Neural progenitor cell (in vitro differentiated cells): ENCODE results near the gene ACAP2. TPM values are rescaled to one million over a fixed set of nuclear protein-coding genes. Genes with fewer than 3 reads are reported as not detected.
"Not testable (repeated sequence)": the region's sequence is repeated elsewhere in the genome, so short reads cannot be mapped to it uniquely, and the experiment has no call there.

ENCODE experiments used
- DNase-seq: peaks from one replicate; pipeline ENCODE4 v3.0.0-alpha.2; 2016; ENCODE audit warnings: low spot score
- H2AFZ ChIP-seq: fragments of 200-600 bp; sonication (generic); replicated peaks from 2 replicates; pipeline ENCODE4 v1.6.1; 2016; ENCODE audit warnings: antibody characterized with exemption
- H3F3A ChIP-seq: fragments of 200-600 bp; sonication (generic); 2 replicates; pipeline ENCODE4 v1.6.1; 2016; ENCODE audit warnings: antibody characterized with exemption, low read depth
- H3K27ac ChIP-seq: fragments of 200-600 bp; sonication (generic); 2 replicates; pipeline ENCODE4 v1.5.1; 2016; ENCODE audit warnings: mild to moderate bottlenecking
- H3K27me3 ChIP-seq: fragments of 200-600 bp; sonication (generic); 2 replicates; pipeline ENCODE4 v1.6.1; 2016; ENCODE audit warnings: mild to moderate bottlenecking, moderate library complexity
- H3K36me3 ChIP-seq: fragments of 200-600 bp; sonication (generic); 2 replicates; pipeline ENCODE4 v1.5.1; 2016
- H3K4me1 ChIP-seq: fragments of 200-600 bp; sonication (generic); 2 replicates; pipeline ENCODE4 v1.6.1; 2016; ENCODE audit warnings: mixed run types
- H3K4me2 ChIP-seq: fragments of 200-600 bp; sonication (generic); 2 replicates; pipeline ENCODE4 v1.6.1; 2016
- H3K4me3 ChIP-seq: fragments of 200-600 bp; sonication (generic); 2 replicates; pipeline ENCODE4 v1.5.1; 2016
- H3K79me2 ChIP-seq: fragments of 200-600 bp; sonication (generic); 2 replicates; pipeline ENCODE4 v1.6.1; 2016; ENCODE audit warnings: low read depth
- H3K9ac ChIP-seq: fragments of 200-600 bp; sonication (generic); 2 replicates; pipeline ENCODE4 v1.6.1; 2016
- H3K9me3 ChIP-seq: fragments of 200-600 bp; sonication (generic); 2 replicates; pipeline ENCODE4 v1.5.1; 2016; ENCODE audit warnings: low read depth
- H4K20me1 ChIP-seq: fragments of 200-600 bp; sonication (generic); 2 replicates; pipeline ENCODE4 v1.6.1; 2016; ENCODE audit warnings: low read depth
- H3K27ac Mint-ChIP-seq: 3 replicates; pipeline ENCODE4 v1.8.0; 2021; ENCODE audit warnings: mixed read lengths
- H3K27me3 Mint-ChIP-seq: 2 replicates; pipeline ENCODE4 v1.8.0; 2022; ENCODE audit warnings: low read depth, mild to moderate bottlenecking, inconsistent platforms, moderate library complexity, mixed read lengths; ENCODE audit not compliant: insufficient read depth
- H3K36me3 Mint-ChIP-seq: 3 replicates; pipeline ENCODE4 v1.8.0; 2021; ENCODE audit warnings: mixed read lengths
- H3K4me1 Mint-ChIP-seq: 3 replicates; pipeline ENCODE4 v1.8.0; 2021; ENCODE audit warnings: mixed read lengths
- H3K4me3 Mint-ChIP-seq: 3 replicates; pipeline ENCODE4 v1.8.0; 2021; ENCODE audit warnings: mild to moderate bottlenecking, moderate library complexity, mixed read lengths
- H3K9me3 Mint-ChIP-seq: 3 replicates; pipeline ENCODE4 v1.8.0; 2020; ENCODE audit warnings: mixed read lengths
- EZH2 ChIP-seq: fragments of 200-600 bp; sonication (generic); IDR thresholded peaks from 2 replicates; pipeline ENCODE4 v1.6.1; 2017; ENCODE audit warnings: antibody characterized with exemption, mild to moderate bottlenecking, moderate library complexity
- EZH2phosphoT487 ChIP-seq: fragments of 200-600 bp; sonication (generic); IDR thresholded peaks from 2 replicates; pipeline ENCODE4 v1.6.1; 2017; ENCODE audit warnings: antibody characterized with exemption
- total RNA-seq: library from RNA; depleted of rRNA; stranded (reverse); fragments of >200 nt; gene quantifications from 2 replicates; pipeline ENCODE4 v1.2.3, GENCODE V29; 2015; ENCODE audit warnings: low replicate concordance
- TF ChIP-seq, protein P1 (sequence below): fragments of 200-600 bp; sonication (generic); IDR thresholded peaks from 2 replicates; pipeline ENCODE4 v1.5.1; 2017; ENCODE audit warnings: antibody characterized with exemption, mild to moderate bottlenecking

ACAP2 gene
- total RNA-seq, 1 donor from 2014 or later, result 68.4 TPM

DNA sequence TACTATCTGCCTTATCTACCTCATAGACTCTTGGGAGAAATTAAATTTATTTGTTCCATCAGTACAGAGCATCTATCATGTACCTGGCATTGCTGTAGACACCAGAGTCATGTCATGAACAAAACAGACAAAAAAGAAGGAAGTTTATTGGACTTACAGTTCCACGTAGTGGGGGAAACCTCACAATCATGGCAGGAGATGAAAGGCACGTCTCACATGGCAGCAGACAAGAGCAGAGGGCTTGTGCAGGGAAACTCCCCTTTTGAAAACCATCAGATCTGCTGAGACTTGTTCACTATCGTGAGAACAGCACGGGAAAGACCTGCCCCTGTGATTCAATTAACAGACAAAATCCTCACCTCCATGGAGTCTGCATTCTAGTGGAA lies 25.6 kb upstream of the ACAP2 start:
- Histone ChIP-seq H3K36me3 (no peaks in the 10 kb centered on the region), H3K4me2 (no peak overlapping the region), H3K9me3 (no peaks in the 10 kb centered on the region), H3K27me3 (no peaks in the 10 kb centered on the region), H3K79me2 (no peaks in the 10 kb centered on the region), H3K9ac (no peak overlapping the region), H2AFZ (no peak overlapping the region), H3F3A (no peaks in the 10 kb centered on the region), H3K4me3 (no peak overlapping the region), H3K27ac (no peak overlapping the region), H3K4me1 (no peaks in the 10 kb centered on the region), H4K20me1 (no peaks in the 10 kb centered on the region)
- no peak for DNase-seq
- H3K4me3 Mint-ChIP-seq, result no peak overlapping the region
- no peaks in the 10 kb centered on the region for H3K36me3 Mint-ChIP-seq
- TF ChIP-seq, protein P1, sequence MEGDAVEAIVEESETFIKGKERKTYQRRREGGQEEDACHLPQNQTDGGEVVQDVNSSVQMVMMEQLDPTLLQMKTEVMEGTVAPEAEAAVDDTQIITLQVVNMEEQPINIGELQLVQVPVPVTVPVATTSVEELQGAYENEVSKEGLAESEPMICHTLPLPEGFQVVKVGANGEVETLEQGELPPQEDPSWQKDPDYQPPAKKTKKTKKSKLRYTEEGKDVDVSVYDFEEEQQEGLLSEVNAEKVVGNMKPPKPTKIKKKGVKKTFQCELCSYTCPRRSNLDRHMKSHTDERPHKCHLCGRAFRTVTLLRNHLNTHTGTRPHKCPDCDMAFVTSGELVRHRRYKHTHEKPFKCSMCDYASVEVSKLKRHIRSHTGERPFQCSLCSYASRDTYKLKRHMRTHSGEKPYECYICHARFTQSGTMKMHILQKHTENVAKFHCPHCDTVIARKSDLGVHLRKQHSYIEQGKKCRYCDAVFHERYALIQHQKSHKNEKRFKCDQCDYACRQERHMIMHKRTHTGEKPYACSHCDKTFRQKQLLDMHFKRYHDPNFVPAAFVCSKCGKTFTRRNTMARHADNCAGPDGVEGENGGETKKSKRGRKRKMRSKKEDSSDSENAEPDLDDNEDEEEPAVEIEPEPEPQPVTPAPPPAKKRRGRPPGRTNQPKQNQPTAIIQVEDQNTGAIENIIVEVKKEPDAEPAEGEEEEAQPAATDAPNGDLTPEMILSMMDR, result no peak
- TF ChIP-seq EZH2 (no peak), EZH2phosphoT487 (no peak)
- H3K4me1 Mint-ChIP-seq, result no peaks in the 10 kb centered on the region
- H3K9me3 Mint-ChIP-seq, result no peaks in the 10 kb centered on the region
- peaks cover 10% of the 10 kb centered on the region for H3K27me3 Mint-ChIP-seq
- H3K27ac Mint-ChIP-seq, result no peak overlapping the region

DNA sequence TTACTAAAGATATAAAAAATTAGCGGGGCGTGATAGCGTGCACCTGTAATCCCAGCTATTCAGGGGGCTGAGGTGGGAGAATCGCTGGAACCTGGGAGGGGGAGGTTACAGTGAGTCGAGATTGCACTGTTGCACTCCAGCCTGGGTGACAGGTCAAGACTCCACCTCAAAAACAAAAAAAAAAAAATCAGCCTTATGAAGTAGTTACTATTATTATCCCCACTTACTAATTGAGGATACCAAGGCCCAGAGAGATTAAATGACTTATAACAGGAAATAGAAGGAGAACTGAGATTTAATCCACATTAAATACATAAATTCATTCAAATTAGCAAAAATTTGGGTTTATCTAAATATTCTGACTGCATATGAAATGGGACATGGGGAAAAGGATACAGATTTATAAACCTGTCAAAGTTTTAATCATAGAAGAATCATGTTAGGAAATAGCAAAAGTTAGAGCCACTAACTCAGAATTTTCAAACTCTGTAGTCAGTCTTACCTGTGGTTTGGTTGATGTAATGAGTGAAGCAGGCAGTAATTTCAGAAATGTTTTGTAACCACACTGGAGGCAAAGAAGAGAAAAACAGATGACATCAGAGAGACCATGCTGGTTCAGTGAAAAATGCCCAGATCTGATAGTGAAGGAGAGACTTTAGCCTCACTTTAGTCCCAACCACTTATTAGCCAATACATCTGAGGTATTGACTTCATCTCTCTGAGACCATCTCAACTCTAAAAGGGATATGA lies 25.0 kb upstream of the ACAP2 start:
- no peaks in the 10 kb centered on the region for H3K36me3 ChIP-seq
- H3K9ac ChIP-seq, result no peak overlapping the region
- no peaks in the 10 kb centered on the region for H3K27me3 ChIP-seq
- no peaks in the 10 kb centered on the region for H3K9me3 Mint-ChIP-seq
- H4K20me1 ChIP-seq, result no peaks in the 10 kb centered on the region
- no peak overlapping the region for H3K4me2 ChIP-seq
- no peaks in the 10 kb centered on the region for H3K9me3 ChIP-seq
- H2AFZ ChIP-seq, result no peak overlapping the region
- no peak overlapping the region for H3K4me3 Mint-ChIP-seq
- H3K79me2 ChIP-seq, result no peaks in the 10 kb centered on the region
- H3K36me3 Mint-ChIP-seq, result no peaks in the 10 kb centered on the region
- no peaks in the 10 kb centered on the region for H3K4me1 Mint-ChIP-seq
- H3K4me3 ChIP-seq, result no peak overlapping the region
- H3K27ac ChIP-seq, result no peak overlapping the region
- DNase-seq, result no peak
- no peak for TF ChIP-seq EZH2
- TF ChIP-seq, protein P1, result no peak
- no peak for TF ChIP-seq EZH2phosphoT487
- no peaks in the 10 kb centered on the region for H3K4me1 ChIP-seq
- H3K27me3 Mint-ChIP-seq, result peaks cover 10% of the 10 kb centered on the region
- H3F3A ChIP-seq, result no peaks in the 10 kb centered on the region
- H3K27ac Mint-ChIP-seq, result no peak overlapping the region

DNA sequence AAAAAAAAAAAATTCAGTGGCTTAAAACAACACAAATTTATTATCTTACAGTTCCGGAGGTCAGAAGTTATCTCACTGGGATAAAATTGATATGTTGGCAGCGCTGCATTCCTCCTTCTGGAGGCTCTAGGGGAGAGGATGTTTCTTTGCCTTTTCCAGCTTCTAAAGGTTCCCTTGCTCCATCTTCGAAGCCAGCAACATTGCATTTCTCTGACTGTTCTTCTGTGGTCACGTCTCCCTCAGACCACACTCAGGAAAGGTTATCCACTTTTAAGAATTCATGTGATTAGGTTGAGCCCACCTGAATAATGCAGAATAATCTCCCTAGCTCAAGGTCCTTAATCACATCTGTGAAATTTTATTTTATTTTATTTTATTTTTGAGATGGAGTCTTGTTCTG lies 23.4 kb upstream of the ACAP2 start:
- no peak overlapping the region for H3K27ac Mint-ChIP-seq
- no peak overlapping the region for H3K4me3 Mint-ChIP-seq
- H3K9me3 ChIP-seq, result no peaks in the 10 kb centered on the region
- no peaks in the 10 kb centered on the region for H3K36me3 ChIP-seq
- H3K27ac ChIP-seq, result no peak overlapping the region
- TF ChIP-seq, protein P1, result no peak
- TF ChIP-seq EZH2 (no peak), EZH2phosphoT487 (no peak)
- no peak overlapping the region for H3K9ac ChIP-seq
- no peaks in the 10 kb centered on the region for H3K79me2 ChIP-seq
- no peak overlapping the region for H2AFZ ChIP-seq
- no peaks in the 10 kb centered on the region for H3K27me3 ChIP-seq
- no peaks in the 10 kb centered on the region for H3F3A ChIP-seq
- no peaks in the 10 kb centered on the region for H4K20me1 ChIP-seq
- H3K4me1 Mint-ChIP-seq, result peaks cover 6% of the 10 kb centered on the region
- no peak for DNase-seq
- no peak overlapping the region for H3K4me2 ChIP-seq
- H3K36me3 Mint-ChIP-seq, result no peaks in the 10 kb centered on the region
- no peaks in the 10 kb centered on the region for H3K9me3 Mint-ChIP-seq
- no peaks in the 10 kb centered on the region for H3K4me1 ChIP-seq
- H3K4me3 ChIP-seq, result no peak overlapping the region
- H3K27me3 Mint-ChIP-seq, result peaks cover 10% of the 10 kb centered on the region

DNA sequence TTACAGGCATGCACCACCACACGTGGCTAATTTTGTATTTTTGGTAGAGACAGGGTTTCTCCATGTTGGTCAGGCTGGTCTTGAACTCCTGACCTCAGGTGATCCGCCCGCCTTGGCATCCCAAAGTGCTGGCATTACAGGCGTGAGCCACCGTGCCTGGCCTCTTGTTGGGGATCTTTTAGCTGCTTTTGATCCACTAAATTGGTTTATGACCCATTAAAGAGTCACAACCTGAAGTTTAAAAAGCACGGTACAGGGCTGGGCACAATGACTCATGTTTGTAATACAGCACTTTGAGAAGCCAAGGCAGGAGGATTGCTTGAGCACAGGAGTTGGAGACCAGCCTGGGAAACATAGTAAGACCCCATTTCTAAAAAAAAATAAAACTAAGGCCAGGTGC lies 20.1 kb upstream of the ACAP2 start:
- not testable (repeated sequence) for H3K4me1 Mint-ChIP-seq, H4K20me1 ChIP-seq, H3K36me3 ChIP-seq, H3K27me3 Mint-ChIP-seq, H3K4me3 ChIP-seq, H3K9me3 ChIP-seq, H3K4me1 ChIP-seq, H3K4me2 ChIP-seq, H3K36me3 Mint-ChIP-seq, H3K4me3 Mint-ChIP-seq, H3K9ac ChIP-seq, H3F3A ChIP-seq, H3K27me3 ChIP-seq, DNase-seq, H3K9me3 Mint-ChIP-seq, H3K27ac Mint-ChIP-seq, H3K79me2 ChIP-seq, H2AFZ ChIP-seq, H3K27ac ChIP-seq
